Fibroblast of peridontal ligament (primary cell): ENCODE results near the gene AKR1A1.

Source experiments
- DNase-seq: peaks from one replicate; pipeline ENCODE4 v3.0.0-alpha.2; 2010; ENCODE audit errors: extremely low read depth

The AKR1A1 gene

DNA sequence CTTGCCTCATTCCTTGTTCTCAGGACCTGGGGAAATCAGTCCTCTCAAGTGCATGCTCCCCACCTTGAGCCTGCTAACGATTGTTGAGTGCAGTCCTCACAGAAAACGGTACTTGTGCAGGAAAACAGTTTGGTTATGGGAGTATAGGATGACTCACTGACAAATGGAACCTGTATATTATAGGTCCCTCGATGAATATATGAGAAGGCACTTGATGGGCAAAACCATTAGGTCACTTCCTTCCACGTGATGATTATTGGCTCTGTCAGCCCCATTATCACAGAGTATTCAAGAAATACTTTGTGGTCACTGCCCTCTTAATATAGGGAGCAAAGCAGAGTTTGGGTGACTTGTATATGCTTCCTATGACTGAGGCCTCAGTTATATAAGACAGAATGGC lies 67.0 kb downstream of the AKR1A1 start:
- DNase-seq, result no peak

- DNase-seq, result no peak
Measured at GRCh38 chr1:45619149-45619921, 68.7 kb downstream of the AKR1A1 start.
